ENCODE data around the gene WDR7.

WDR7 gene

DNA sequence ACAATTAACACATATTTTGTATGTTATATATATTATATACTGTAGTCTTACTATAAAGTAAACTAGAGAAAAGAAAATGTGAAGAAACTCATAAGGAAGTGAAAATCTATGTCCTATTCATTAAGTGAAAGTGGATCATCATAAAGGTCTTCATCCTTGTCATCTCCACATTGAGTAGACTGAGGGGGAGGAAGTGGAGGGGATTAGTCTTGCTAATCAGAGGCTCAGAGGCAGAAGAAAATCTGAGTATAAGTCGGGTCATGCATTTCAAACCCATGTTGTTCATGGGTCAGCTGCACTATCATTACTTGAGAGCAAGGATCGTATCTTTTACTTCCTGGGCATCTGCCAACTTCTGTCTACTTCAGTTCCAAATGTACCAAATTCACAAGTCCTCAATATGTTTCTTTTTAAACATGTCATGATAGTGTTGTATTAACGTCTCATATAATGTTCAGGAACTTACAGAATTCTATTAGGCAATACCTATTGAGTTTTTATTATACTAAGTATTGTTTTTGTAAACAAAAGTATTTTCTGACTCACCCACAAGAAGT is 286.8 kb downstream of the WDR7 start:
- no peak for DNase-seq (ENCODE audit: low spot score)

DNA sequence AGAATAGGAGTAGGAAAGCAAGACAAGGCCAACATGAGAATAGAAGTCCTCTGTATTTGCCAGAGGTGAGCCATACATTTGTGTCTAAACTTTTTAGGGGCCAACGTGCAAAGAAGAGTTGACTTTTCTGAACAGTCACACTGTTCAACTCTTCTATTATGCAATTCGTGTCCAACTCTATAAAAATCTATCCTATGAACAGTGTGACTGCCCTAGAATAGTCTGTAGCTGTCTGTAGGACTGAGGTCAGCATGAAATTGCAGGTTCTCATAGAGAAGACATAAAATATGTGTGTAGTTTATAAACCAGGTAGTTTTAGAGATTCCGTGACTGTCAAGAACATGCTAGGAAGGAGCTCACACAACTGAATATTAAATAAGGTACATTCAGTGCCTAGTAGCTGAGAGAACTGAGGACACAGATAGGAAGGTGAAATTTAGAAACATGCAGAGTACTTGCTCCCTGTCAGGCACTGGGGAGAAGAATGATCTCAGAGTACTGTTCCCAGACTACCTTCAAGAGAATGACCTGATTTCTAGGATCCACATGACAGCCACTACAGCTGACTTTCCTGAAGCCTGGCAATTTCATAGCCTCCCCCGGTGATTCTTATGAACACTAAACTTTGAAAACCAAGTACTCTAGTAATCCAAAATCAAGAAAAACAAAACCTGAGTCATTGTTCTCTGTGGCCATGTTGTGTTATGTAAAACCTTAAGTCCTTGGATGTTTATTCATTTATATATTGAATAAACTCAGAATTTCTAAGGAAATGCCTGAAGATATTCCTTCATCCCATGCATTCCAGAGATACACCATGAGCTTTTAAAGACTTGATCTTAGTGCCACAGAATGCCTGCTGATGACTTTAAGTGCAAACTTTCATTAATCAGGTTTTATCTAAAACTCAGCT is 294.3 kb downstream of the WDR7 start:
- no peak for DNase-seq (ENCODE audit: low spot score)

- DNase-seq (ENCODE audit: low spot score) = no peak
These were observed 296.1 kb downstream of the WDR7 start for GRCh38 chr18:56947236-56947635.

- no peak for DNase-seq (ENCODE audit: low spot score)
These were observed 300.9 kb downstream of the WDR7 start for GRCh38 chr18:56952026-56952425.

- no peak for DNase-seq (ENCODE audit: low spot score)
These were observed 302.5 kb downstream of the WDR7 start for GRCh38 chr18:56953428-56954198.

DNA sequence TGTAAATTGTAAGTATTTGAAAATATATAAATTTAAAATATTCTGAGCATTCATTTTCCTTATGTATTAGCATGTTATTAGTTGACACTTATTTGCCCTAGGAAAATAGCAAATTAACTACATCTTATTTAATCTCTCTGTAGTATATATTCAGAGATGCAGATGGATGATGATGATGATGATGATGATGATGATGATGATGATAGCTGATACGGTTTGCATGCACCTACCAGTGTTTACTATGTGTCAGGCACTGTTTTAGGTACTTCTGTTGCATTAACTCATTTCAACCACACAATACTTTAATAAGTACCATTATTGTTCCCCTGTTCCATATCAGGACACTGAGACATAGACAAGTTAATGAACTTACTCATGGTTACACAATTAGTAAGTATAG is 304.3 kb downstream of the WDR7 start:
- no peak for DNase-seq (ENCODE audit: low spot score)

- no peak for DNase-seq (ENCODE audit: low spot score)
These were observed 308.0 kb downstream of the WDR7 start for GRCh38 chr18:56959120-56959519.

- DNase-seq (ENCODE audit: low spot score) = no peak
These were observed 311.2 kb downstream of the WDR7 start for GRCh38 chr18:56962322-56962721.

DNA sequence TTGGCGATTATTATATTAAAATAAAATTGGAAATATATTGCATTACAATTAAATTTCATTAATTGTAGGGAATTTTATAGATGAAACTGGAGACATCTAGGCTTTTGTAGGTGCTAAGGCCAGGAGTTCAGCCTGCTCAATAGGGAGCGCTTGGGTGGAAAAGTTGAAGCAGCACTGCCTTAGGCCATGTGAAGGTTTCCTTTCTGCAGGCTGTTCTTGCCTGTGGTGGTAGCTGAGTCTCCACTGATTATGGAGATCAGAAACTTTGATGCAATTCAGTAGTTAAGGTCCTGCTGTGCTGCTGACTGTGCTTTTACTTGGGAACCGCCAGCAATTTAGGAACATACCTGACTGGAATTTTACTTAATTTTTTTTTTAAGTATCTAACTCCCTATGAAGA is 315.9 kb downstream of the WDR7 start:
- DNase-seq (ENCODE audit: low spot score) = no peak

DNA sequence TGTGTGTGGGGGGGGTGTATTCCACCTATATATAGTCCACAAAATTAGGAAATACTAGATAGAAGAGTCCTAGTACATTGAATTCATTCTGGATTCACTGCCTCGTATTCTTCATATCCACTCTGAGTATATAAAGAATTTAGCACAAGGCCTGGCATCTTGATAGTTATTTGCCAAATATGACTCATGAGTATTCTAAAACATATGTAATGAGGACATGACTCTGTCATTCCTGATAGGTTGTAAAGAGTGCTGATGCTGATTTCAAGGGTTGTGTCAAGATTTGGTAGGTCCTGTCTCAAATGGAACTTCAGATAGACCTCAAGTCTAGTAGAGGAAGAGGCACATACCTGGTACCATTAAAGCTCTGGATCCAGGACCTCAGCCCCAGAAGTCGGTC is 322.3 kb downstream of the WDR7 start:
- no peak for DNase-seq (ENCODE audit: low spot score)

GRCh38 chr18:56974141-56974540 is 323.0 kb downstream of the WDR7 start:
- no peak for DNase-seq (ENCODE audit: low spot score)

GRCh38 chr18:56975276-56975675 is 324.1 kb downstream of the WDR7 start:
- no peak for DNase-seq (ENCODE audit: low spot score)

GRCh38 chr18:56977309-56977708 is 326.1 kb downstream of the WDR7 start:
- DNase-seq (ENCODE audit: low spot score) = no peak

DNA sequence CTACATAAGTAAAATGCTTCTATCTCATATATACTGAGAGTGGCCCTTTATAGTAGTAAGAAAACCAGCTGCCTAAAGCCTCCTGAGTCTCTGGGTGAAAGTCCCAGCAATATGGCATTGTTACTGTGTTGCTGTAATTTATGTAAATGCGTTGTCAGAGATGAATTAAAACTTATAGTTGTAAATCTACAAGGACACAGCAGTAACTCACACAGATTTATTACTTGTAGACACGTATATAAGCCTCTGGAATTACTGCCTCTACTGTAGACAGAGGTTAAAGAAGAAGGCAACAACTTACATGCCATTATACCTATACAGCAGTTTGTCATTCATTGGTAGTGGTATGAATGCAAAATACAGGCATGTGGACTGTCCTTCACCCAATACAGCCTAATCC is 326.6 kb downstream of the WDR7 start:
- no peak for DNase-seq (ENCODE audit: low spot score)

DNA sequence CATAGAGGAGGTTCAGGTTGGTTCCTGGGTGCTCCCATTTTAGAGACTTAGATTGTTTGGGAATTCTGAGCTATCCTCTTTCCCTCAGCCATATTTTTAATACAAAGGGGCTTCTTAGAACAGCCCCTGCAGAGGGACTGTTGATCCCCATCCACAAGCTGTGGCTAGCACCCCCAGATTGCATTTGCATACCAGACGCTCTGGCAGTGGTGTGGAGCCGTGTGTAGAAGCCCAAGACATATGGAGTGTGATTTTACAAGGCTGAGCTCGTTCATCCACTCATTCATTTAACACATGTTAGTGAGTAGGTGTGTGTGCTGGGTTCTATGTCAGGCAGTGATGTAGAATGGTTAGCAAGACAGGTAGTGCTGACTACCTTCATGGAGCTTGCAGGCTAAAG is 329.0 kb downstream of the WDR7 start:
- DNase-seq (ENCODE audit: low spot score) = no peak

GRCh38 chr18:56982766-56983165 is 331.6 kb downstream of the WDR7 start:
- no peak for DNase-seq (ENCODE audit: low spot score)

DNA sequence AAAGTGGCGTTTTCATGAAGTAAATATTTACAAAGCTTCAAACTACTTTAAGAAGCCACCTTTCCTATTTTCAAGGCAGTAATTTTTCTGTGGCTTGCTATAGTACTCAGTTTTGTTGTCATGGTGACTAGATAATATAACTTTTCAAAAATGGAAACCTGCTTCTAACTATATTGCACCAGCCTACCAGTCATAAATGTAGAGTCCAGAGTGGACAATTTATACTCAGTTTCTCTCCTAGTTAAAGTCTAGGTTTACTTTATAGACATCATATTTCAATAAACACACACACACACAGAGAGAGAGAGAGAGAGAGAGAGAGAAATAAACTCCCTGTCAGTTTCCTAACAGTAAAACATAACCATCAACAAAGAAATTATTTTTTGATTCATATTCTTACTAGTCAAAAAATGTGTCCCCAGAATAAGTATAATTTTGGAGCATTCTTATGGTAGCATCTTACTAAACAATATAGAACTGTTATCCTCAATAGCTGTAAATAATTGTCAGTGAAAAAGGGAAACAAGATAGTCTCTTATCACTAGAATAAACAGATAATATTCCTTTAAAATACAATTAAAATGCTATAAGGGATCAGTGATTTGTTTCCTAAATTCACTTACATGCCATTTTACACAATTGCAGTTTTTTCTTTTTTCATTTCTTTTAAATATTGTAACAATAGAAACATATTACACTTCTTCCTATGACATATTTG is 332.3 kb downstream of the WDR7 start:
- DNase-seq (ENCODE audit: low spot score) = no peak

GRCh38 chr18:56984731-56985130 is 333.6 kb downstream of the WDR7 start:
- no peak for DNase-seq (ENCODE audit: low spot score)

DNA sequence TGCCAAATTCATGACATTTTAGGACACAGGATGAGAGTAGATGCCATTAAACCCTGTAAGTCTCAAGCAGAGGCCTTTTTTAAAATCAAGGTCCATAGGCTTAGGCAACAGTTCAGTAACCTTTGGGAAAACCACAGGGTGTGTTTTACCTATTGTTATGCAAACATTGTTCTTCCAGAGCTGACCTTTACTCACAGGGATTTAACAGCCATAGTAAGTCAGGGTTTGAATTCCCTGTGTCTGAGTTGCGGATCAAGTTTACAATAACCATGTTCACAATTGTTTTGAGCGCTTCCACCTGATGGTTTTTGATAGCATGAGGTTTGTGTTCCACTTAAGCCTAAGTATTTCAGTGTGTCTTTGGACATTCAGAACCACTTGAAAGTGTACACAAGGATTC is 335.7 kb downstream of the WDR7 start:
- DNase-seq (ENCODE audit: low spot score) = no peak

DNA sequence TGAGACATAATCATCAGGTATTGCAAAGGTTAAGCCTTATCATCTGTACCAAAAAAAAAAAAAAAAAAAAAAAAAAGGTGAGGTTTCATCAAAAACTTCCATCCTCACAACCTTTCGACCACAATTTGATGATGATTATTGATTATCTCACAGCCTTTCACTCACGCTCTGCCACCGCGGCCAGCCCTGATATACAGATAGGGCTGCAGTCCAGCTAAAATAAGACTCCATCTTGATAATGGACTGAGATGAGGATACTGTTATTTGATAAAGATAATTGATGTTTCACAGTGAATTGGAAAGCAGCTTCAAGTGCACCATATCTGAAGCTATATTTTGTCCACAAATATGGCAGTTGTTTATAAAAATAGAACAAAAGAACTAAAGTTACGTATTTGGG is 336.1 kb downstream of the WDR7 start:
- DNase-seq (ENCODE audit: low spot score) = no peak

- DNase-seq (ENCODE audit: low spot score) = no peak
These were observed 336.9 kb downstream of the WDR7 start for GRCh38 chr18:56988022-56988421.

GRCh38 chr18:56990678-56991077 is 339.5 kb downstream of the WDR7 start:
- no peak for DNase-seq (ENCODE audit: low spot score)

All from hepatic stellate cell (primary cell).